ENCODE measurements around the gene GFOD1. TPM values are rescaled to one million over a fixed set of nuclear protein-coding genes. Genes with fewer than 3 reads are reported as not detected.
"Not testable (repeated sequence)": the region's sequence is repeated elsewhere in the genome, so short reads cannot be mapped to it uniquely, and the experiment has no call there.

The GFOD1 gene
- total RNA-seq, 1 donor from 2014 or later = 2.8 TPM

DNA sequence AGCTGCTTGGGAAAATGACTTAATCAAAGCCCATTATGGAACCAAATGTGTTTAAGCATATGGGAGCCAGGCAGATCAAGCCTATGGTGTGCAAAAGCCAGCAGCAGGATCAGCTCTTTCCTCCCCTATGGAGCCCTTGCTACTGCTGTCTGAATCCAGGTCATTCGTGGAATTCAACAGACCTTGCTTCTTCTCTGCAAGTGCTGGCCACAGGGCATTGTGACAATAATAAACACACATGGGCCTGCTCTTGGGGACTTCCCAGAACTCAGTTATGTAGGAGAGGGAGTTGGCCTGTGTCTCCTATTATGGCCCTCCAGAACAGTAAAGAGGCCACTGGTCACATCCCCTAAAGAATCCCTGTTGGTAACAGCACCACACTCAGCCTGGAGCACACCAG is 18.6 kb downstream of the GFOD1 start:
- intact Hi-C loops (cut with micrococcal nuclease) = no loop called here

DNA sequence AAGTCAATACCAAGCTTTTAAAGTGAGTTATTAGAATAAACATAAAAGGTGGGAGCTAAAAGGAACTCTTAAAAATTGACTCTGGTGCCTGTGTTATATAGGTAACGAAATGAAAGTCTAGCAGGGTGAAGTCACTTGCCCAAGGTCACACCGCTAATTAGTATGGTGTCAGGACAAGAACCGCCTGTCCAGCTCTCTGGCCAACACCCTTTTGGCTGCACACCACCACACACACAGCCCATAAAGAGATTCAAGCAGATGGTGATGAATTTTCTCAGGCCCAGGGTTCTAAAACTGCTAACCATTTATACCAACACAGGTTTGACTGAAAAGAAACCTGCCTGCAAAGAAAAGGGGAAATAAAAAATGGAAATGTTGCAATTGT is 20.2 kb downstream of the GFOD1 start:
- intact Hi-C loops (cut with micrococcal nuclease) = no loop called here

DNA sequence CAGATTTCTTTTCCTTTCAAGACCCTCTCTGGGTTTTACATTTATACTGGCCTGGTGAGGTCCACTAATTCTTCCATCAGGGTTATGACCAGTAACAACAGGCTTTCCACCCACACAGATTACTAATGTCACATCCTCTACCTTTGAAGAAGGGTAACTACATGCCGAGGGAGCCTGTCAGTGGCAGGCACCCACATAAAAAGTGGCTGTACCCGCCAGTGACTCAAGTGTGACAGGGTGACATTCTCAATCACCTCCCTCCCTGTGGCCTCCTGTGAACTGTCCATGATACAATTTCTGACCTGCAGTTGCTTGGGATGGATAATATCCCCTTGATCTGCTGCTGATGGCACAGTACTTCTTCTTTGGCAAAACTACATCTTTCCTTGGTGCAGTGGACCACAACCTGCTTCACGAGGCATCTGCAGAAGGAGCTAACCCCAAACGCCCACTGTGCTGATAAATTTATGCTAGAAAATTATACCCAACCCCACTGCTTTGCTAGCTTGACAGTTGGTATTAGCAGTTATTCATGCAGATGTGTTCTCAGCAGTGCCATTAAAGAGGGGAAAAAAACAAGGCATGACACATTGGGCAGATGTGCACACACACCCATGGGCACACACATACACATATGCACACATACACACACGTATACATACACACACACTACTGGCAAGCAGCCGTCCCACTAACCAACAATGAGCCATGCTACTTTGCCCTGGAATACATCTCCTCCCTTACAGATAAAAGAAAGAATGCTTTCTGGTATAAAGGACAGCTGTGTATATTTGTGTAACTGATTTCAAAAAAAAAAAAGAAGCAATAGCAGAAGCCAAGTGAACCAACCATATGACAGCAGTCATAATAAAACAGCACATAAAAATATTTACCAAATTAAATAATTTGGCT is 20.8 kb downstream of the GFOD1 start:
- intact Hi-C loops (cut with micrococcal nuclease) = no loop called here

DNA sequence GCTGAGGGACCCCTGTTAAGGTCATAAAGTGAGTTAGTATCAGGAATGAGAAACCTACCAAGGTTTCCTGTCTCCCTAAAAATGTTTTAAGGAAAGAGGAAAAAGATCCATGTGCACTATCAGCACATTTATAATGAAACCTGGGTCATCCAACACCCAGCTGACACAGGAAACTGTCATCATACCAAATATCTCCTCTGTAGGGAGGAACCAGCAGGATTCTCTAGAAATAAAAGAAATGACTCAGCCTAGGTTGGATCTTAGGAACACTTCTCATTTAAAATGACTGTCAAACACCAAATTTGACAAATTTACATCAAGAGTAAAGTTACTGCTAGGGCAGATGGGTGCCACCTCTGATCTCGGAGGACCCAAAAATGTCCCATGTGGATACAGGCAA is 21.7 kb downstream of the GFOD1 start:
- intact Hi-C loops (cut with micrococcal nuclease) = no loop called here

DNA sequence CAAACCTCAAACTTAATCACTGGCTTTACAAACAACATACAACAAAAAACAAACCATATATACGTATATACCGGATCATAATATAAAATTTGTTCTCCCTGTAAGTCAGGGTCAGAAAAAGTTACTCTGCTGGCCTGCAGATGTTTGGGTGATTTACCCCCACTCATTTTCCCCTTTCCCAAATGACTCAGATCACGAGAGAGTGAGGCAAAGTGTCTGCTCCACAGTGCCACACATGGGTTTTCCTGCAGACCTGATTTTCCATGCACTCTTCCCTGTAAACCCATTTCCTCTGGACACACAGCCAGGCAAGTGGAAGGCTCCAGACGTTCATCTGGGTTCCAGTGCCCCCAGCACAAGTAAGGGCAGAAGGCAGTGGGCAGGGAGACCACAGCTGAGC is 23.5 kb downstream of the GFOD1 start:
- intact Hi-C loops (cut with micrococcal nuclease) = no loop called here

DNA sequence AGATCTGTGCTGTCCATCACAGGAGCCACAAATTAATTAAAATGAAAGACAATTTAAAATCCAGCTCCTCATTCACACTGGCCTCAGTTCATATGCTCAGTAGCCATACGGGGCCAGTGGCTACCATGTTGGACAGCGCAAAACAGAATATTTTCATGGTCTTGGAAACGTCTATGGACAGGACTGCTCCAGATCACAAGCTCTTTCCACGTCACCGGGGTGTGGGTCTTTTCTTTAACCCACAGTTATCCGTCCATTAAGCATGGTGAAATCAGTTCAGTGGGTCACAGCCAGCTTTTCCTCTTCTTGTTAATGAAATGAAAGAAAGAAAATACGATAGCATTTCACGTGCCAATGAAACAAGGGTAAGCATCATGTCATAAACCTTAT is 24.1 kb downstream of the GFOD1 start:
- intact Hi-C loops (cut with micrococcal nuclease) = no loop called here

DNA sequence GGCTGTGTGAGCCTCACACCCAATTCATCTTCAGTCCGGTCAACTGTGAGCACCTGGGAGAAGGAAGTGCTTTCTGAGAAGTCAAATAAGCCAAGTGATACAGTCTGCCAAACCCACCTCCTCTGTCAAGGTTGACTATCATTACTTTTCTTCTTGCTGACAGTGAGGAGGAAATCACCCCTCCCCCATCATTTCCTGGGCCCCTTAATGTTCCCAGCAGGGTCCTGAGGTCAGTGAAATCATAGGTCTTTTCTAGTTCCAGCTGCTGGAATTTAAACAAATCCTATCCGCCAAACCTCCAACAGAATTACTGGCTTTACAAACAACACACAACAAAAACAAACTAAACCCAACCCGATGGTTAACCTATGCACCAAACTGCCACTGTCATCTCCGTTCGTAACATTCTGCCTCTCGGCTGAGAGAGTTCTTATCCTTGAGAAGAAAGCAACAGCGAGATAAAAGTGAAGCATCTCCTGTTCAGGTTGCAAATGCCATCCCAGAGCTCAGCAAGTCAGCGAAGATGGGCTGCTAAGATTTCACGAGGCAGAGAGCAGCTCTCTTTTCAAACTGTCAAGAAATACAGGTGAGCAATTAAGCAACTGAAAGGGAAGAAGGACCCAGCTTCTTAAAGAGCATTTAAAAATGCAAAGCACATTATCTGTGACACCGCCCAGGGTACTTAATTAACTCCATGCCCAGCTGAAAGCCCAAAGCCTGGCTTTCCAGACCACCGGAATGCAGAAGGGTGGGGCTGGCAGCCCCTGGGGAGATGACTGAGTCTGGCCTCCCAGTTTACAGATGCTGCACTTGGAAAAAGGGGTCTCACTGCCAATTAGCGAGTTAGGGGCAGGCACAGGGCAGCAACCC is 24.7 kb downstream of the GFOD1 start:
- intact Hi-C loops (cut with micrococcal nuclease) = no loop called here

DNA sequence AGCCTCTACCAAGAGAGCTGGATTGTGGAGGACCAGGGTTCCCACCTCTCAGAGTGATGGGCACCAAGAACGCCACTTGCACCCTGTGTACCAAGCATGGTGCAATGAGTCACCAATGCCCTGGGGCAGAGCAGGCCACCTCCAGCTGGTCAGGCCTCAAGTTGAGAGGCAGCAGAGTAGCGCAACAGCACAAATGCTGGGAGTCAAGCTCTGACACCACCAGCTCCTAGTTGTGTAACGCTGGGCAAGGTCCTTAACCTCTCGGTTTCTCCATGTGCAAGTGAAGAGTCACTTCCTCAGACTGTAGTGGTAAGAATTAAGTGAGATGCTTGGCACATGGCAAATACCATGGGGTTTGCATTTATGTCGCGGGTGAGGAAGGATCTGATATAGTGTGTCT is 25.6 kb downstream of the GFOD1 start:
- intact Hi-C loops (cut with micrococcal nuclease) = no loop called here

DNA sequence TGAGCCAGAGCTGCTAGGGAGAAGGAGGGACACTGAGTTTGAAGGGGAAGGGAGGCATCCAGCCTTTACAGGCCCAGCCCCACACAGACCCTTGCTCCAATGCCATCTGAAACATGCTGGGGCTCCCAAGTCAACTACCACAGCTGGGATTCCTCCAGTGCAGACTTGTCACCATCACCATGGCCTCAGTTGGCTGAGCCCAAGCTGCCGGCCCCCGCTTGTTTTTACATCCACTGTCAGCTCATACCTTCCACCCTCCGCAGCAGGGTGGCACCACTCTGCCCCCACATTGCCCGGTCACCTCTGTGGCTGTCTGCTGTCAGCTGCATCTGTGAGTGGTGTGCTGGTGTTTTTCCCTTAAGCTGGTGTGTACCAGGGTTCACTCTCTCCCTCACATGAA is 26.1 kb downstream of the GFOD1 start:
- intact Hi-C loops (cut with micrococcal nuclease) = no loop called here

DNA sequence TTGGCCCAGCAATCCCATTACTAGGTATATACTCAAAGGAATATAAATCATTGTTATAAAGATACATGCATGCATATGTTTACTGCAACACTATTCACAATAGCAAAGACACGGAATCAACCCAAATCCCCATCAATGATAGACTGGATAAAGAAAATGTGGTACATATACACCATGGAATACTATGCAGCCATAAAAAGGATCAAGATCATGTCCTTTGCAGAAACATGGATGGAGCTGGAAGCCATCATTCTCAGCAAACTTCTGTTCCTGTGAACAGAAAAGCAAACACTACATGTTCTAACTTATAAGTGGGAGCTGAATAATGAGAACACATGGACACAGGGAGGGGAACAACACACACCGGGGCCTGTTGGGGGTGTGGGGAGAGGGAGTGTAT is 27.1 kb downstream of the GFOD1 start:
- intact Hi-C loops (cut with micrococcal nuclease) = not testable (repeated sequence)

DNA sequence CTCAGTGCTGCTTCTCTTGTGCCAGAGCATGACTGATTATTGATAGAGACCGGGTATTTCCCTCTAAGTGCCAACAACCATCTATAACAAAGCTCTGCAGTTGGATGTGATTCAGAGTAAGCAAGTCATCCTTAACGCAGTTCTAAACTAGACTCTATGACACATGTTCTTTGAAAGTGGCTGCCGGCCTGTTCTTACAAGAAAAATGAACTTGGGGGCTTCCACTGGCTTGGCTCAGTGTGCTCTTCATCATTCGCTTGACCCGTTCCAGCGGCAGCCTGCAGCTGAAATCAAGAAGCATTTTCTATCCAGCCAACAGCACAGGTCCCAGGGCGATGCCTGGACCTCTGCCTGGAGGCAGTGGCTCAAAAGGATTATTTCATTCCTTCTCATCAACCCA is 29.8 kb downstream of the GFOD1 start:
- intact Hi-C loops (cut with micrococcal nuclease) = loop anchor here (10.0 kb wide), 1 partner anchor 307 kb away; no protein-coding TSS in a partner anchor

DNA sequence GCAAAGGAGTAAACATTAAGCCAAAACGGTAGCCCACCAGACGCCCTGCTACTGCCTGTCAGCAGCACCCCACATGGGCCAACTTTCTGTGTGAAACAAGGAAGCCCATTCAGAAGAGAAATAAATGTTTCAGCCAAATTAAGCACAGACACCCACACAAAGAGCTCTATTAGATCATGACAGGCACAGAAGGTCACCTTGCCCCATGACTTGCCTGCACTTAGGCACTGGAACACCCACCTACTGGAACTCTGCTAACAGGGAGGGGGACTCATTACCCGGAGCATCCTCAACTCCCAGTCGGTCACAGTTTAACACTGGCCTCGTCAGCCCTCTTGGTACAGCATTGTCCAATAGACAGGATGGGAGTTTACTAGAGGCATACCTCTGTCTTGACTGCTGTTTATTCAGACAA is 31.8 kb downstream of the GFOD1 start:
- intact Hi-C loops (cut with micrococcal nuclease) = loop anchor here (1.0 to 10.0 kb wide), 3 partner anchors 31 to 309 kb away; no protein-coding TSS in a partner anchor

DNA sequence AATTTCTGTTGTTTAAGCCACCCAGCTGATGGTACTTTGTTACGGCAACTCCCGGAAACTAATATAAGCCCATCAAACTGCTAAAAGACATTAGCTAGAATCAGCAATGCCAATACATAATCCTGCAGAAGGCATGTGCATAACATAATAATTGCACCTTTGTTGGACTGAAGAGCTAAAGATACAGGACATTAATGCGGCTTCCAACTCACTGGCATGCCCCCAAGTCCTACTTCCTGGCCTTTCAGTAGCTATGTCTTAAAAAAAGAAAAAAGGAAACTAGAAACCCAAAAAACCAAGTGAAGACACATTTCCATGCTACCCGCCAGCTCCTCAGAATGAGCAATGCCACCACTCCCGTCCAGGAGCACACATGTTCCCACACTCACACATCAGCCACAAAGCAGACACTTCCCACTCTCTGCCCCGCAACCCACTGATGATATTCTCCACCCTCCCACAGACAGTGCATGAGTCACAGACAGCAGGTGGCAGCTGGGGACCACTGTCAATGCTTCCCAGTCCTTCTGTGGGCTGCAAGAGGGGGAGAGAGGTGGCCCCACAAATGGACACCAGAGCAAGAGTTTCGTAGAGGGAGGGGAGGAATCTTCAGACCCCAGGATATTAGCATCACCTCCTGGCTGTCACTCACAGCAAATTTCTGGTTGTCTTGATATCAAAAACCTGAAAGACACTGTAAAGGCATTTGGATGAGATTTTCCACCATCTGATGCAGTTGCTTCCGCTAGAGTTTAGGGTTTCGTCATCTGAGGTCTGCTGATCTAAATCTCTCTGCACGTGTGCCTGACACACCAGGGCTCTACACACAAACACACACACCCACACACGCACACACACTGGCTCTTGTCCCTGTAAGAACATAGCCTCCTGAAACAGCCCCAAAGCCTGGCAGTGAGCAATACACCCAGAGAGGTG is 32.8 kb downstream of the GFOD1 start:
- intact Hi-C loops (cut with micrococcal nuclease) = loop anchor here (1.0 to 10.0 kb wide), 8 partner anchors 26 to 310 kb away; no protein-coding TSS in a partner anchor

DNA sequence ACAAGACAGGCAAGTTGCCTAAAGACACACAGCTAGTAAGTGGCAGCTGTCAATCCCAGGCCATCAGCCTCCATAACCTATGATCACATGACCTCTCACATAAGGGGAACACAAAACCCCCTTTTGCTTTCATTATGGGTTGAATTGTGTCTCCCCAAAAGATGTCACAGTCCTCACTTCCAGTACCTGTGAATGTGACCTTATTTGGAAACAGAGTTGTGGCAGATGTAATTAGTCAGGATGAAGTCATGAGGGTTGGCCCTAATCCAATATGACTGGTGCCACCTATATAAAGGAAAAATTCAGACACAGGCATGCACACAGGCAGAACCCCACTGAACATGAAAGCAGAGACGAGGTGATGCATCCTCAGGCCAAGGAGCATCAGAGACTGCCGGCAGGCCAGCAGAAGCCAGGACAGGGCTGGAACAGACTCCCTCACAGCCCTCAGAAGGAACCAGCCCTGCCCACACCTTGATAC is 33.6 kb downstream of the GFOD1 start:
- intact Hi-C loops (cut with micrococcal nuclease) = loop anchor here (1.0 to 10.0 kb wide), 7 partner anchors 26 to 311 kb away; no protein-coding TSS in a partner anchor

DNA sequence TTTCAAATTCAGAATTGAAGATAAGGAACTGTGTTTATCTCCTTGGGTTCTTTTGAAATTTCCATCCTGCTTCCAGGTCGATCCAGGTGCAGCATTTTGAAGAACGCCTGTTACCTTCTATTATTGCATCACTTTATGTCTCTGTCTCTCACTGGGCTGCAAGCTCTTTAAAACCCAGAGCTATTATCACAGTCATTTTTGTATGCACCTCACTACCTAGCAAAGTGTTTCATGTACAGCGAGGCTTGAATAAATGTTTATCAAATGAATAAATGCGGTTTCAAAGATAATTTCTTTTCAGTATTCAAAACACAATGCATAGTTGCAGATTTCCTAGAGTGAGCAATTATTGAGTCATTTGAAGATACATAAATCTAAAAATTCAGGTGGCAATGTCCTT is 34.2 kb downstream of the GFOD1 start:
- intact Hi-C loops (cut with micrococcal nuclease) = loop anchor here (10.0 kb wide), 1 partner anchor 312 kb away; no protein-coding TSS in a partner anchor

DNA sequence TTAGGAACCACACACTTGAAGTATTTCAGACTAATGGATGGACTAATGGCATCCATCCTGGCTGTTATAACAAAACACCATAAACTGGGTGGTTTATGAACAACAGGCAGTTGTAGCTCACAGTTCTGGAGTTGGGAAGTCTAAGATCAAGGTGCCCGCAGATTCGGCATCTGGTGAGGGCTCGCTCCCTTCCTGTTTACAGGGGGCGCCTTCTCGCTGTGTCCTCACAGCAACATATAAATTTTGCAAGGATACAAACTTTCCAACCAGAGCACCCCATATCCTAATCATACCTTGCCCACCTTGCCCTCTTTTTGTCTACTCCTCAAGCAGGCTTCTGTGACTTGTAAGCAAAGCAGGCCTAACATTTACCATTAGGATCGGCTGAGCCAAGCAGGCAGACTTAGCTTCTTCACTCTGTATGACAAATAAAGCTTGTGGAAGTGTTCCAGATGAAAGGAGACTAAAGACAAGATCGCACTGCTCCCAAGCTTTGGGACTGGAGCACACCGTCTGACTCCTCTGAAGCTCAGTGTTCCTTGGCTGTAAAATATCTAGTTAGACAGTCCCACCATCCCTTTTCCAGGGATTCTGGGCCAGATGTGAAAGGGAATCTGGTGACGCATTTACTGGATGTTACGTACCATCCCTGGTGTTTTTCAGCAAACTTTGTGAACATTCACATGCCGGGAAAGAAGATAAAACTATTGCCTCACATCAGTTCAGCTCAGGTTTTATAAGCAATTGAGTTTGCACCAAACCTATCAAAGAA is 34.9 kb downstream of the GFOD1 start:
- intact Hi-C loops (cut with micrococcal nuclease) = loop anchor here (10.0 kb wide), 1 partner anchor 312 kb away; no protein-coding TSS in a partner anchor

DNA sequence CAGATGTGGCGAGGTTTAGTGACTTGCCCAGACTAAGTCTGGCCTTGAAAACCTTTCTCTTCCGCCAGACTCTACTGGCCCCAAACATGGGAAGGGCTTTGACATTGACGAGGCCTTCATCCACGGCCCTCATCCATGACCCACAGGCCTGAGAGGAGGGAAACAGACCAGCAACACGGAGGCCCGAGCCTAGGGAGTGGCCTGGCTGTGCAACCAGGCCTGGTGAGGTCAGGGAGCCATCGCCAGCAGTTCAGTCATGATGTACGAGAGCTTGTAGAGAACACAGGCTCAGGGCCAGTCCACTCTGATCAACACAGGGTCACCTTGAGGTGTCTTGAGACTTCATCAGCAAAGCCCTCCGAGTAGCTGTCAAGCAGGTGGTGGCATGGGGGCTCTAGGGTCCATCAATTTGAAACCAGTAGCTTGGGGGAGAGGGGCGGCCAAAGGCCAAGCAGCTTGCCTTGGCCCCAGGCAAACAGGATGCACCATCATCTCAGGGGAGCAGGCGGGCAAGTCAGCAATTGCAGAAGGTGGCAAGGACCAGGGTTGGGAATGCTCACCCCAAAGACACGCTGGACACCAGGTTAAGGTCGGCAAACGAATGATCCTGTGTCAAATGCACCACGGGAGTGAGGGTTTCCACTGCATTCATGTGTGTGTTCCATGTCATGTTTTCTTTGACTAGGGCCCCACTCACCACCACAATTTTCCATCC is 36.1 kb downstream of the GFOD1 start:
- intact Hi-C loops (cut with micrococcal nuclease) = loop anchor here (10.0 kb wide), 1 partner anchor 313 kb away; no protein-coding TSS in a partner anchor

DNA sequence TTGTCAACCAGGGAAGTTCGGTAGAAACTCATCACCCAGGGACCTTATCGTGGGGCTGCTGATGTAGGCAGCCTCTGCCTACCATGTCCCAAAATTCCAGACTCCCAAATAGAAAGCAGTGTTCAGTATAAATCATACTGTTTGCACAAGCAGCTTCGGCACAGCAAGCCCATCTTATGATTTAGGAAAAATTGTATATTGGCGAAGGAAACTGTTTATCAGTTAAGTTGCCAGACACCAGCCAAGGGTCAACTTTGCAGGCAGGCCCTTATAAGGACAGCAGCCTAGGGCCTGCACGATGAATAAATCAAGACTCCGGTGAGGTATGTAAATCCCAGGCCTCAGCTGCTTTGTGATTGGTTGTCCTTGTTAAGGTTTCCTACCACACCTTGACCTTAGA is 36.8 kb downstream of the GFOD1 start:
- intact Hi-C loops (cut with micrococcal nuclease) = loop anchor here (10.0 kb wide), 1 partner anchor 314 kb away; no protein-coding TSS in a partner anchor

Data from T-helper 1 cell treated with Interleukin-12 subunit alpha and Interleukin-12 subunit beta and Interleukin-4 antibody, amounts not matched to agents 30 ng/mL and 1 ng/mL, for 36 hours (primary cell).